HK-2 (cell line): ENCODE data around the gene MTRR.

Experiments
- DNase-seq: peaks from one replicate; pipeline ENCODE4 v3.0.0-alpha.2; 2018; ENCODE audit not compliant: unreplicated experiment

The MTRR gene

GRCh38 chr5:7857361-7857760 lies 11.6 kb upstream of the MTRR start:
- DNase-seq = no peak

GRCh38 chr5:7857926-7858632 lies 10.9 kb upstream of the MTRR start:
- no peak for DNase-seq

GRCh38 chr5:7866196-7866595 lies 2.8 kb upstream of the MTRR start:
- no peak for DNase-seq

GRCh38 chr5:7867260-7867659 lies 1.7 kb upstream of the MTRR start:
- DNase-seq = no peak

- no peak for DNase-seq
Observed at GRCh38 chr5:7868427-7868772, 548 bp upstream of the MTRR start.

GRCh38 chr5:7869474-7870136 lies 657 bp downstream of the MTRR start:
- peak; percentile 23 for DNase-seq

- DNase-seq = no peak
Observed at GRCh38 chr5:7871653-7872052, 2.7 kb downstream of the MTRR start.

- no peak for DNase-seq
Observed at GRCh38 chr5:7872517-7873130, 3.7 kb downstream of the MTRR start.

- no peak for DNase-seq
Observed at GRCh38 chr5:7873216-7873615, 4.3 kb downstream of the MTRR start.

GRCh38 chr5:7874639-7875038 lies 5.7 kb downstream of the MTRR start:
- DNase-seq = no peak

GRCh38 chr5:7875151-7875550 lies 6.2 kb downstream of the MTRR start:
- DNase-seq = no peak

- no peak for DNase-seq
Observed at GRCh38 chr5:7876867-7877266, 7.9 kb downstream of the MTRR start.

GRCh38 chr5:7877851-7878250 lies 8.9 kb downstream of the MTRR start:
- DNase-seq = no peak

GRCh38 chr5:7878381-7878873 lies 9.5 kb downstream of the MTRR start:
- DNase-seq = no peak

GRCh38 chr5:7881091-7881490 lies 12.1 kb downstream of the MTRR start:
- DNase-seq = no peak

GRCh38 chr5:7881816-7882215 lies 12.9 kb downstream of the MTRR start:
- DNase-seq = no peak

GRCh38 chr5:7882926-7883325 lies 14.0 kb downstream of the MTRR start:
- DNase-seq = no peak

- DNase-seq = no peak
Observed at GRCh38 chr5:7884491-7885267, 15.7 kb downstream of the MTRR start.

GRCh38 chr5:7886849-7887475 lies 18.0 kb downstream of the MTRR start:
- DNase-seq = no peak

GRCh38 chr5:7888901-7889300 lies 20.0 kb downstream of the MTRR start:
- DNase-seq = no peak

GRCh38 chr5:7894439-7894838 lies 25.5 kb downstream of the MTRR start:
- DNase-seq = no peak

GRCh38 chr5:7894860-7895259 lies 25.9 kb downstream of the MTRR start:
- DNase-seq = no peak
